ENCODE measurements around the gene DECR2. TPM values are rescaled to one million over a fixed set of nuclear protein-coding genes. Genes with fewer than 3 reads are reported as not detected.

Gene DECR2
- total and polyA plus RNA-seq, 10 of the 15 experiments (the other 5 are each of a cell fraction or from before 2014, with no cell fraction given) = 0.53 to 20.3 (median 6.0) TPM

DNA sequence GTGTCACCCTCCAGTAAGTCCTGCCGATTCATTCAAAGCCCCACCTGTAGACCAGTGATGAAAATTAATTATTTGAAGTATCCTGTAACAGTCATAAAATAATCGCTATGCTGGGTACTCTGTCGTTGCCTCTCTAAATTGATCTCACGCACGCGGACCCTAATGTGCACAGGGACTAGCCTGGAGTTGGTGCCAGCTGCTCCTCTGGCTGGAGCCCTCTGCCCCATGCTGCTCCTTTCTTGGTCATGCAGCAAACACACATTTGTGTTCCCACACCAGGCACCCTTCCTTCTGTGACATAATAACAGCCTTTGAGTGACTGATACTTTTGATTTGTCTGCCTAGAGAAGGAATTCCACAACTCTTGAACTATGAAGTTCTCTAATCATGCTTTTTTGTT is 39.8 kb downstream of the DECR2 start:
- H3K27ac ChIP-seq (ENCODE audit: control insufficient read depth, insufficient read depth) = no peak overlapping the region
- H3K4me3 ChIP-seq = no peak overlapping the region
- ChIA-PET CTCF (no interaction called here), SMC1A (ENCODE audit: uncharacterized antibody, unreplicated experiment) (no interaction called here), POLR2A (no interaction called here), RAD21 (ENCODE audit: unreplicated experiment) (no interaction called here)
- BruUV-seq (replicated peaks) = no TSS peak
- H3K9me3 ChIP-seq (replicated peaks; ENCODE audit: control insufficient read depth, insufficient read depth, low read length) = no peaks in the 10 kb centered on the region
- no peak overlapping the region for H3K4me2 ChIP-seq (ENCODE audit: control insufficient read depth, insufficient read depth)
- H3K9ac ChIP-seq (ENCODE audit: control insufficient read depth, insufficient read depth, low read length) = no peak overlapping the region
- no peak overlapping the region for H2AFZ ChIP-seq (ENCODE audit: control insufficient read depth, low read depth, low read length)
- no peaks in the 10 kb centered on the region for H4K20me1 ChIP-seq (ENCODE audit: control insufficient read depth, insufficient read depth)
- no peaks in the 10 kb centered on the region; the same call in 1 of the 2 replicates for H3K79me2 ChIP-seq (ENCODE audit: control insufficient read depth, insufficient read depth, low read length)
- H3K27me3 ChIP-seq (replicated peaks in 1 of 2; ENCODE audit: control insufficient read depth in 2 of 2, insufficient read depth in 2 of 2, low read length in 1 of 2) = no peaks in the 10 kb centered on the region
- in situ Hi-C loops (cut with MboI) = no loop called here
- WGBS (ENCODE audit: insufficient coverage, insufficient replicate concordance, low lambda C conversion rate, missing lambda C conversion rate) = 98% methylated on average over 6 of the region's 6 CpGs
- H3K4me1 ChIP-seq (ENCODE audit: control insufficient read depth, insufficient read depth, low read length) = no peaks in the 10 kb centered on the region
- DNase-seq (ENCODE audit: low read depth, low spot score) (no peak), ATAC-seq (no peak), FAIRE-seq (no peak)
- H3K36me3 ChIP-seq (ENCODE audit: control insufficient read depth in 2 of 2, insufficient read depth in 2 of 2, low read length in 1 of 2) = no peaks in the 10 kb centered on the region; a peak in 1 of 4 replicates
- TF ChIP-seq, protein P1, sequence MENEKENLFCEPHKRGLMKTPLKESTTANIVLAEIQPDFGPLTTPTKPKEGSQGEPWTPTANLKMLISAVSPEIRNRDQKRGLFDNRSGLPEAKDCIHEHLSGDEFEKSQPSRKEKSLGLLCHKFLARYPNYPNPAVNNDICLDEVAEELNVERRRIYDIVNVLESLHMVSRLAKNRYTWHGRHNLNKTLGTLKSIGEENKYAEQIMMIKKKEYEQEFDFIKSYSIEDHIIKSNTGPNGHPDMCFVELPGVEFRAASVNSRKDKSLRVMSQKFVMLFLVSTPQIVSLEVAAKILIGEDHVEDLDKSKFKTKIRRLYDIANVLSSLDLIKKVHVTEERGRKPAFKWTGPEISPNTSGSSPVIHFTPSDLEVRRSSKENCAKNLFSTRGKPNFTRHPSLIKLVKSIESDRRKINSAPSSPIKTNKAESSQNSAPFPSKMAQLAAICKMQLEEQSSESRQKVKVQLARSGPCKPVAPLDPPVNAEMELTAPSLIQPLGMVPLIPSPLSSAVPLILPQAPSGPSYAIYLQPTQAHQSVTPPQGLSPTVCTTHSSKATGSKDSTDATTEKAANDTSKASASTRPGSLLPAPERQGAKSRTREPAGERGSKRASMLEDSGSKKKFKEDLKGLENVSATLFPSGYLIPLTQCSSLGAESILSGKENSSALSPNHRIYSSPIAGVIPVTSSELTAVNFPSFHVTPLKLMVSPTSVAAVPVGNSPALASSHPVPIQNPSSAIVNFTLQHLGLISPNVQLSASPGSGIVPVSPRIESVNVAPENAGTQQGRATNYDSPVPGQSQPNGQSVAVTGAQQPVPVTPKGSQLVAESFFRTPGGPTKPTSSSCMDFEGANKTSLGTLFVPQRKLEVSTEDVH (IDR thresholded peaks at IDR 0.05; ENCODE audit: low read depth, partially characterized antibody) = no peak
- TF ChIP-seq, protein P2, sequence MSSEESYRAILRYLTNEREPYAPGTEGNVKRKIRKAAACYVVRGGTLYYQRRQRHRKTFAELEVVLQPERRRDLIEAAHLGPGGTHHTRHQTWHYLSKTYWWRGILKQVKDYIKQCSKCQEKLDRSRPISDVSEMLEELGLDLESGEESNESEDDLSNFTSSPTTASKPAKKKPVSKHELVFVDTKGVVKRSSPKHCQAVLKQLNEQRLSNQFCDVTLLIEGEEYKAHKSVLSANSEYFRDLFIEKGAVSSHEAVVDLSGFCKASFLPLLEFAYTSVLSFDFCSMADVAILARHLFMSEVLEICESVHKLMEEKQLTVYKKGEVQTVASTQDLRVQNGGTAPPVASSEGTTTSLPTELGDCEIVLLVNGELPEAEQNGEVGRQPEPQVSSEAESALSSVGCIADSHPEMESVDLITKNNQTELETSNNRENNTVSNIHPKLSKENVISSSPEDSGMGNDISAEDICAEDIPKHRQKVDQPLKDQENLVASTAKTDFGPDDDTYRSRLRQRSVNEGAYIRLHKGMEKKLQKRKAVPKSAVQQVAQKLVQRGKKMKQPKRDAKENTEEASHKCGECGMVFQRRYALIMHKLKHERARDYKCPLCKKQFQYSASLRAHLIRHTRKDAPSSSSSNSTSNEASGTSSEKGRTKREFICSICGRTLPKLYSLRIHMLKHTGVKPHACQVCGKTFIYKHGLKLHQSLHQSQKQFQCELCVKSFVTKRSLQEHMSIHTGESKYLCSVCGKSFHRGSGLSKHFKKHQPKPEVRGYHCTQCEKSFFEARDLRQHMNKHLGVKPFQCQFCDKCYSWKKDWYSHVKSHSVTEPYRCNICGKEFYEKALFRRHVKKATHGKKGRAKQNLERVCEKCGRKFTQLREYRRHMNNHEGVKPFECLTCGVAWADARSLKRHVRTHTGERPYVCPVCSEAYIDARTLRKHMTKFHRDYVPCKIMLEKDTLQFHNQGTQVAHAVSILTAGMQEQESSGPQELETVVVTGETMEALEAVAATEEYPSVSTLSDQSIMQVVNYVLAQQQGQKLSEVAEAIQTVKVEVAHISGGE (CRISPR knock-in tag; IDR thresholded peaks at IDR 0.05) = no peak
- TF ChIP-seq CBFB (IDR thresholded peaks at IDR 0.05; ENCODE audit: low read depth) (no peak), EED (IDR thresholded peaks at IDR 0.05; ENCODE audit: low read depth) (no peak), SREBF1 (IDR thresholded peaks at IDR 0.05; ENCODE audit: low read length) (no peak), CHD4 (IDR thresholded peaks at IDR 0.05) (no peak), EZH2 (IDR thresholded peaks at IDR 0.05; ENCODE audit: borderline replicate concordance, control insufficient read depth, low read depth, low read length) (no peak), CHD2 (IDR thresholded peaks at IDR 0.05; ENCODE audit: borderline replicate concordance, low read depth, low read length) (no peak), FOXM1 (IDR thresholded peaks at IDR 0.05; ENCODE audit: low read depth, low read length) (no peak)
- TF ChIP-seq, protein P3, sequence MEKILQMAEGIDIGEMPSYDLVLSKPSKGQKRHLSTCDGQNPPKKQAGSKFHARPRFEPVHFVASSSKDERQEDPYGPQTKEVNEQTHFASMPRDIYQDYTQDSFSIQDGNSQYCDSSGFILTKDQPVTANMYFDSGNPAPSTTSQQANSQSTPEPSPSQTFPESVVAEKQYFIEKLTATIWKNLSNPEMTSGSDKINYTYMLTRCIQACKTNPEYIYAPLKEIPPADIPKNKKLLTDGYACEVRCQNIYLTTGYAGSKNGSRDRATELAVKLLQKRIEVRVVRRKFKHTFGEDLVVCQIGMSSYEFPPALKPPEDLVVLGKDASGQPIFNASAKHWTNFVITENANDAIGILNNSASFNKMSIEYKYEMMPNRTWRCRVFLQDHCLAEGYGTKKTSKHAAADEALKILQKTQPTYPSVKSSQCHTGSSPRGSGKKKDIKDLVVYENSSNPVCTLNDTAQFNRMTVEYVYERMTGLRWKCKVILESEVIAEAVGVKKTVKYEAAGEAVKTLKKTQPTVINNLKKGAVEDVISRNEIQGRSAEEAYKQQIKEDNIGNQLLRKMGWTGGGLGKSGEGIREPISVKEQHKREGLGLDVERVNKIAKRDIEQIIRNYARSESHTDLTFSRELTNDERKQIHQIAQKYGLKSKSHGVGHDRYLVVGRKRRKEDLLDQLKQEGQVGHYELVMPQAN (conservative IDR thresholded peaks at IDR 0.05) = no peak
- TF ChIP-seq, protein P4, sequence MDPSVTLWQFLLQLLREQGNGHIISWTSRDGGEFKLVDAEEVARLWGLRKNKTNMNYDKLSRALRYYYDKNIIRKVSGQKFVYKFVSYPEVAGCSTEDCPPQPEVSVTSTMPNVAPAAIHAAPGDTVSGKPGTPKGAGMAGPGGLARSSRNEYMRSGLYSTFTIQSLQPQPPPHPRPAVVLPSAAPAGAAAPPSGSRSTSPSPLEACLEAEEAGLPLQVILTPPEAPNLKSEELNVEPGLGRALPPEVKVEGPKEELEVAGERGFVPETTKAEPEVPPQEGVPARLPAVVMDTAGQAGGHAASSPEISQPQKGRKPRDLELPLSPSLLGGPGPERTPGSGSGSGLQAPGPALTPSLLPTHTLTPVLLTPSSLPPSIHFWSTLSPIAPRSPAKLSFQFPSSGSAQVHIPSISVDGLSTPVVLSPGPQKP (IDR thresholded peaks at IDR 0.05; ENCODE audit: low read depth, low read length) = no peak
- TF ChIP-seq, protein P5, sequence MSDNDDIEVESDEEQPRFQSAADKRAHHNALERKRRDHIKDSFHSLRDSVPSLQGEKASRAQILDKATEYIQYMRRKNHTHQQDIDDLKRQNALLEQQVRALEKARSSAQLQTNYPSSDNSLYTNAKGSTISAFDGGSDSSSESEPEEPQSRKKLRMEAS (IDR thresholded peaks at IDR 0.05; ENCODE audit: low read depth, low read length) = no peak
- TF ChIP-seq, protein P6, sequence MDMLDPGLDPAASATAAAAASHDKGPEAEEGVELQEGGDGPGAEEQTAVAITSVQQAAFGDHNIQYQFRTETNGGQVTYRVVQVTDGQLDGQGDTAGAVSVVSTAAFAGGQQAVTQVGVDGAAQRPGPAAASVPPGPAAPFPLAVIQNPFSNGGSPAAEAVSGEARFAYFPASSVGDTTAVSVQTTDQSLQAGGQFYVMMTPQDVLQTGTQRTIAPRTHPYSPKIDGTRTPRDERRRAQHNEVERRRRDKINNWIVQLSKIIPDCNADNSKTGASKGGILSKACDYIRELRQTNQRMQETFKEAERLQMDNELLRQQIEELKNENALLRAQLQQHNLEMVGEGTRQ (IDR thresholded peaks at IDR 0.05; ENCODE audit: borderline replicate concordance, low read depth, low read length) = no peak
- intact Hi-C loops (cut with micrococcal nuclease; ENCODE audit: unreplicated experiment) = no loop called here

Measured in GM12878 (cell line).